CD14-positive monocyte (primary cell): ENCODE data around the gene VSTM2B. TPM values are rescaled to one million over a fixed set of nuclear protein-coding genes. Genes with fewer than 3 reads are reported as not detected.

Experiments
- DNase-seq, 3 donors: peaks; one replicate each; pipeline ENCODE4 v3.0.0-alpha.2; 2011 to 2022
- H2AFZ ChIP-seq: 2 replicates; pipeline ENCODE4 v1.6.0; 2012; ENCODE audit warnings: mild to moderate bottlenecking, low read depth, low read length, inconsistent platforms; ENCODE audit not compliant: insufficient read depth, poor library complexity, severe bottlenecking
- H3K27ac ChIP-seq, 2 donors: 1 replicate in 1 of 2; 2 replicates in 1 of 2; pipeline ENCODE4 v1.5.1; 2012 to 2013; ENCODE audit warnings: low read length in 2 of 2, control low read depth in 1 of 2, inconsistent platforms in 1 of 2, low read depth in 1 of 2, mild to moderate bottlenecking in 1 of 2
- H3K27me3 ChIP-seq, 2 donors: one replicate each; pipeline versions ENCODE4 v1.6.0 to v1.6.1; 2011 to 2013; ENCODE audit warnings: low read length in 2 of 2; ENCODE audit not compliant: control insufficient read depth in 2 of 2, insufficient read depth in 2 of 2
- H3K36me3 ChIP-seq, 2 donors: replicated peaks in 1 of 2; 1 replicate in 1 of 2; 2 replicates in 1 of 2; pipeline versions ENCODE4 v1.5.1 to v1.6.1; 2012 to 2013; ENCODE audit warnings: low read length in 2 of 2, control low read depth in 1 of 2, inconsistent platforms in 1 of 2, mild to moderate bottlenecking in 1 of 2; ENCODE audit not compliant: insufficient read depth in 2 of 2, control insufficient read depth in 1 of 2
- H3K4me1 ChIP-seq, 2 donors: 1 replicate in 1 of 2; 2 replicates in 1 of 2; pipeline versions ENCODE4 v1.5.1 to v1.6.1; 2012 to 2013; ENCODE audit warnings: low read length in 2 of 2, control low read depth in 1 of 2, inconsistent platforms in 1 of 2, mild to moderate bottlenecking in 1 of 2, moderate library complexity in 1 of 2; ENCODE audit not compliant: insufficient read depth in 2 of 2, control insufficient read depth in 1 of 2
- H3K4me2 ChIP-seq: replicated peaks from 2 replicates; pipeline ENCODE3; 2012; ENCODE audit warnings: low read length, moderate library complexity, mild to moderate bottlenecking; ENCODE audit not compliant: poor library complexity, severe bottlenecking; ENCODE audit errors: extremely low read depth
- H3K4me3 ChIP-seq, 3 experiments: fragments of 200-600 bp in 1 of 3; sonication (generic) in 1 of 3; replicated peaks in 1 of 3; 1 replicate in 2 of 3; 2 replicates in 1 of 3; pipeline ENCODE4 v1.5.1; 2011 to 2013; ENCODE audit warnings: low read length in 3 of 3, mild to moderate bottlenecking in 3 of 3, control low read depth in 2 of 3, low read depth in 2 of 3, inconsistent platforms in 1 of 3, moderate library complexity in 1 of 3
- H3K79me2 ChIP-seq: 2 replicates; pipeline ENCODE4 v1.6.0; 2012; ENCODE audit warnings: mild to moderate bottlenecking, control low read depth, inconsistent platforms, low read length, moderate library complexity; ENCODE audit not compliant: insufficient read depth
- H3K9ac ChIP-seq: 2 replicates; pipeline ENCODE4 v1.6.0; 2017; ENCODE audit warnings: low read length, mild to moderate bottlenecking; ENCODE audit not compliant: insufficient read depth, poor library complexity, severe bottlenecking
- H3K9me3 ChIP-seq, 2 donors: replicated peaks in 1 of 2; 1 replicate in 1 of 2; 2 replicates in 1 of 2; pipeline versions ENCODE4 v1.5.1 to v1.6.1; 2012 to 2013; ENCODE audit warnings: low read length in 2 of 2, control low read depth in 1 of 2; ENCODE audit not compliant: control insufficient read depth in 1 of 2, insufficient read depth in 1 of 2
- H4K20me1 ChIP-seq: 2 replicates; pipeline ENCODE4 v1.6.0; 2012; ENCODE audit warnings: mild to moderate bottlenecking, low read length, control low read depth, moderate library complexity; ENCODE audit not compliant: insufficient read depth
- H3K27ac Mint-ChIP-seq, 7 donors: one replicate each; pipeline ENCODE4 v1.8.0; 2020; ENCODE audit warnings: mild to moderate bottlenecking in 7 of 7, mixed read lengths in 7 of 7, moderate library complexity in 6 of 7, inconsistent platforms in 2 of 7
- H3K27me3 Mint-ChIP-seq, 3 donors: one replicate each; pipeline ENCODE4 v1.8.0; 2021 to 2022; ENCODE audit warnings: low read depth in 3 of 3, mild to moderate bottlenecking in 3 of 3, mixed read lengths in 3 of 3, moderate library complexity in 3 of 3, inconsistent platforms in 1 of 3
- H3K36me3 Mint-ChIP-seq, 2 donors: one replicate each; pipeline ENCODE4 v1.8.0; 2020; ENCODE audit warnings: mixed read lengths in 2 of 2, inconsistent platforms in 1 of 2, mild to moderate bottlenecking in 1 of 2
- H3K4me1 Mint-ChIP-seq: one replicate; pipeline ENCODE4 v1.8.0; 2020; ENCODE audit warnings: mild to moderate bottlenecking, mixed read lengths
- H3K4me3 Mint-ChIP-seq, 2 donors: one replicate each; pipeline ENCODE4 v1.8.0; 2020; ENCODE audit warnings: mild to moderate bottlenecking in 2 of 2, mixed read lengths in 2 of 2, moderate library complexity in 1 of 2
- H3K9me3 Mint-ChIP-seq, 7 donors: one replicate each; pipeline ENCODE4 v1.8.0; 2020 to 2022; ENCODE audit warnings: mixed read lengths in 7 of 7, mild to moderate bottlenecking in 6 of 7, moderate library complexity in 6 of 7, inconsistent platforms in 2 of 7
- WGBS: methylation state at CpG from one replicate; pipeline ENCODE4 v1.1.5; 2013; ENCODE audit warnings: missing lambda C conversion rate; ENCODE audit not compliant: insufficient coverage; 5-methylcytosine and 5-hydroxymethylcytosine counted together
- intact Hi-C, 2 donors: fragments of 100-400 bp; cut with micrococcal nuclease; formaldehyde crosslinking; loops; one replicate each; pipeline versions ENCODE4 v1.15.0 to v1.15.1; 2023
- polyA plus RNA-seq, 3 donors: library from polyadenylated mRNA; depleted of rRNA in 1 of 3; unstranded in 2 of 3; stranded (reverse) in 1 of 3; fragments of 300-500 nt in 2 of 3; fragments of >200 nt in 1 of 3; fragmentation: Illumina TruSeq in 2 of 3; gene quantifications; 1 replicate in 2 of 3; 2 replicates in 1 of 3; pipeline ENCODE4 v1.2.3, GENCODE V29; 2012 to 2021
- TF ChIP-seq, protein P1 (sequence below): fragments of 200-600 bp; IDR thresholded peaks from one replicate; pipeline ENCODE4 v1.8.0; 2022; ENCODE audit warnings: antibody characterized with exemption, mild to moderate bottlenecking

The VSTM2B gene
- polyA plus RNA-seq, 3 donors, result not detected

DNA sequence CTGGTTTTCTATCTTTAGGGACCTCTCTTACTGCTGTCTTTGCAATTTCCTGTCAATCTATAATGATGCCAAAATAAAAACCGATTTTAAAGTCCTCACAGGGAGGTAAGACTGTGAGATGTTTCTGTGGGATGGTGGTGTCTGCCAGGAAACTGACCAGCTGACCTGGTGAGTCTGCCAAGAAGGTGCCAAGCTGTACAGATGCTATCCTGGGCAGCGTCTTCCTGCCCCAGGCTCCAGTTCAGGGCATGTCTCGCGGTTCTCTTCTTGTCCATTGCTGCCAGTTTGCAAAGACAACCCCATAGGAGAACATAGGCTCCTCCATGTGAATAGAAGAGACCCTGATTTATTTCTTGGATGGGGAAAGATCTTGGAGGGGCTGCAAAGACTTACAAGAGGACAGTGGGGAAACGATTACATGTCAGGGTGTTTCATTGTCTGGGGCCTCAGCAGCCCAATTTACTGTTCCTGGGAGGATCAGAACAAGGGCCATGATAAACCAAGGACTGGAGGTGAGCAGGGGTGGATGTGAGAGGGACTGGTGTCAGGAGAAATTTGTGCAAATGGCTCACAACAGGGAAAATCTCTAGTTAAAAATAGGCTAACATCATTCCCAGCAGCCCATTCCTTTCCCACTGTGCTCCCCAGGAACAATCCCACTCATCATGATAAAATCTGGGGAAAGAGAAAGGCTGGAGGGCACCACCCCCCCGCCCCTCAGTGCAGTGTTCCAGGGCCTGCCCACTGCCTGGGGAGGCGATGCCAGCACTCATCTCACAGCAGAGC lies 42.7 kb upstream of the VSTM2B start:
- DNase-seq, result no peak
- Mint-ChIP-seq H3K9me3 (peaks cover 13 to 29% (median 22%) of the 10 kb centered on the region in 7 donors), H3K27me3 (peaks cover 0 to 2% (median 2%) of the 10 kb centered on the region in 3 donors), H3K4me3 (no peak overlapping the region), H3K36me3 (no peaks in the 10 kb centered on the region), H3K27ac (no peak overlapping the region), H3K4me1 (no peaks in the 10 kb centered on the region)
- no peaks in the 10 kb centered on the region for H3K79me2 ChIP-seq
- no peak overlapping the region for H3K27ac ChIP-seq
- H2AFZ ChIP-seq, result no peak overlapping the region
- WGBS, result 75% methylated on average over 6 of the region's 7 CpGs
- intact Hi-C loops, result no loop called here
- H3K4me2 ChIP-seq, result no peak overlapping the region
- H4K20me1 ChIP-seq, result no peaks in the 10 kb centered on the region
- TF ChIP-seq, protein P1, sequence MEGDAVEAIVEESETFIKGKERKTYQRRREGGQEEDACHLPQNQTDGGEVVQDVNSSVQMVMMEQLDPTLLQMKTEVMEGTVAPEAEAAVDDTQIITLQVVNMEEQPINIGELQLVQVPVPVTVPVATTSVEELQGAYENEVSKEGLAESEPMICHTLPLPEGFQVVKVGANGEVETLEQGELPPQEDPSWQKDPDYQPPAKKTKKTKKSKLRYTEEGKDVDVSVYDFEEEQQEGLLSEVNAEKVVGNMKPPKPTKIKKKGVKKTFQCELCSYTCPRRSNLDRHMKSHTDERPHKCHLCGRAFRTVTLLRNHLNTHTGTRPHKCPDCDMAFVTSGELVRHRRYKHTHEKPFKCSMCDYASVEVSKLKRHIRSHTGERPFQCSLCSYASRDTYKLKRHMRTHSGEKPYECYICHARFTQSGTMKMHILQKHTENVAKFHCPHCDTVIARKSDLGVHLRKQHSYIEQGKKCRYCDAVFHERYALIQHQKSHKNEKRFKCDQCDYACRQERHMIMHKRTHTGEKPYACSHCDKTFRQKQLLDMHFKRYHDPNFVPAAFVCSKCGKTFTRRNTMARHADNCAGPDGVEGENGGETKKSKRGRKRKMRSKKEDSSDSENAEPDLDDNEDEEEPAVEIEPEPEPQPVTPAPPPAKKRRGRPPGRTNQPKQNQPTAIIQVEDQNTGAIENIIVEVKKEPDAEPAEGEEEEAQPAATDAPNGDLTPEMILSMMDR, result no peak
- no peaks in the 10 kb centered on the region for H3K27me3 ChIP-seq
- peaks cover 13 to 31% of the 10 kb centered on the region in 2 donors for H3K9me3 ChIP-seq
- H3K36me3 ChIP-seq, result no peaks in the 10 kb centered on the region
- H3K4me3 ChIP-seq, result no peak overlapping the region
- no peaks in the 10 kb centered on the region for H3K4me1 ChIP-seq
- no peak overlapping the region for H3K9ac ChIP-seq

DNA sequence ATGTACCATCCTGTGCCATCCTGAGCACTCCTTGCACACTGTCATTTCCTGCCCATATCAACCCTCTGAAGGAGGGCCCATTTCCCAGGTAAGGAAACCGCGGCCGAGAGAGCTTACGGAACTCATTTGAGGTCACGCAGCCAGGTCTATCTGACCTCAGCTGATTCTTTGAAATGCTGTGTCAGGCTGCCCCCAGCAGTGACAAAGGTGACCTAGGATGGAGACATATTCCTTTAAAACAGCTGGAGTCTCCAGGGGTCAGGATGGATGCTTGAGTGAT lies 42.2 kb upstream of the VSTM2B start:
- peaks cover 13 to 31% of the 10 kb centered on the region in 2 donors for H3K9me3 ChIP-seq
- Mint-ChIP-seq H3K9me3 (peaks cover 13 to 29% (median 22%) of the 10 kb centered on the region in 7 donors), H3K27ac (no peak overlapping the region), H3K36me3 (no peaks in the 10 kb centered on the region), H3K4me3 (no peak overlapping the region), H3K4me1 (no peaks in the 10 kb centered on the region), H3K27me3 (peaks cover 0 to 2% (median 2%) of the 10 kb centered on the region in 3 donors)
- intact Hi-C loops, result no loop called here
- no peak overlapping the region for H3K4me3 ChIP-seq
- DNase-seq, result no peak
- WGBS, result 98% methylated on average over 5 of the region's 5 CpGs
- no peak overlapping the region for H3K9ac ChIP-seq
- H3K27ac ChIP-seq, result no peak overlapping the region
- no peaks in the 10 kb centered on the region for H3K27me3 ChIP-seq
- no peaks in the 10 kb centered on the region for H3K4me1 ChIP-seq
- H3K79me2 ChIP-seq, result no peaks in the 10 kb centered on the region
- no peaks in the 10 kb centered on the region for H4K20me1 ChIP-seq
- no peak overlapping the region for H3K4me2 ChIP-seq
- H3K36me3 ChIP-seq, result no peaks in the 10 kb centered on the region
- H2AFZ ChIP-seq, result no peak overlapping the region
- TF ChIP-seq, protein P1, result no peak
